ENCODE measurements around the gene RAB4A.
"Not testable (repeated sequence)": the region's sequence is repeated elsewhere in the genome, so short reads cannot be mapped to it uniquely, and the experiment has no call there.

Gene RAB4A

GRCh38 chr1:229300099-229300757 lies 29.3 kb downstream of the RAB4A start:
- DNase-seq, result no peak

GRCh38 chr1:229302740-229303139 lies 31.8 kb downstream of the RAB4A start:
- DNase-seq, result no peak

- no peak for DNase-seq
Measured at GRCh38 chr1:229303855-229304254, 32.9 kb downstream of the RAB4A start.

- no peak for DNase-seq
Measured at GRCh38 chr1:229305392-229305791, 34.5 kb downstream of the RAB4A start.

GRCh38 chr1:229309074-229309473 lies 38.2 kb downstream of the RAB4A start:
- no peak for DNase-seq

GRCh38 chr1:229309684-229310083 lies 38.8 kb downstream of the RAB4A start:
- no peak for DNase-seq

- DNase-seq, result no peak
Measured at GRCh38 chr1:229310833-229311232, 39.9 kb downstream of the RAB4A start.

- DNase-seq, result no peak
Measured at GRCh38 chr1:229316166-229316565, 45.3 kb downstream of the RAB4A start.

GRCh38 chr1:229318056-229318455 lies 47.1 kb downstream of the RAB4A start:
- no peak for DNase-seq

- no peak for DNase-seq
Measured at GRCh38 chr1:229319487-229319886, 48.6 kb downstream of the RAB4A start.

GRCh38 chr1:229323201-229323600 lies 52.3 kb downstream of the RAB4A start:
- DNase-seq, result no peak

- DNase-seq, result no peak
Measured at GRCh38 chr1:229323885-229324553, 53.1 kb downstream of the RAB4A start.

GRCh38 chr1:229325401-229325800 lies 54.5 kb downstream of the RAB4A start:
- DNase-seq, result no peak

- DNase-seq, result no peak
Measured at GRCh38 chr1:229325853-229326487, 55.1 kb downstream of the RAB4A start.

GRCh38 chr1:229326601-229327000 lies 55.7 kb downstream of the RAB4A start:
- no peak for DNase-seq

- DNase-seq, result not testable (repeated sequence)
Measured at GRCh38 chr1:229327765-229328164, 56.9 kb downstream of the RAB4A start.

GRCh38 chr1:229328598-229329362 lies 57.9 kb downstream of the RAB4A start:
- DNase-seq, result no peak

GRCh38 chr1:229334269-229334668 lies 63.4 kb downstream of the RAB4A start:
- no peak for DNase-seq

GRCh38 chr1:229334716-229335115 lies 63.8 kb downstream of the RAB4A start:
- DNase-seq, result no peak

GRCh38 chr1:229336345-229336744 lies 65.4 kb downstream of the RAB4A start:
- peak; percentile 94 for DNase-seq

- no peak for DNase-seq
Measured at GRCh38 chr1:229339086-229339485, 68.2 kb downstream of the RAB4A start.

GRCh38 chr1:229339520-229339919 lies 68.6 kb downstream of the RAB4A start:
- DNase-seq, result no peak

GRCh38 chr1:229340496-229340895 lies 69.6 kb downstream of the RAB4A start:
- DNase-seq, result peak; percentile 61
